ENCODE data around the gene SPEF2.
"Not testable (repeated sequence)": the region's sequence is repeated elsewhere in the genome, so short reads cannot be mapped to it uniquely, and the experiment has no call there.

The SPEF2 gene

GRCh38 chr5:35816881-35817521 is 199.3 kb downstream of the SPEF2 start:
- DNase-seq (ENCODE audit: low read depth in 2 of 3, low spot score in 2 of 3), result no peak

- DNase-seq (ENCODE audit: low read depth in 2 of 3, low spot score in 2 of 3), result no peak
Observed at GRCh38 chr5:35819026-35819425, 201.4 kb downstream of the SPEF2 start.

- DNase-seq (ENCODE audit: low read depth in 2 of 3, low spot score in 2 of 3), result no peak
Observed at GRCh38 chr5:35819668-35820067, 202.0 kb downstream of the SPEF2 start.

- no peak for DNase-seq (ENCODE audit: low read depth in 2 of 3, low spot score in 2 of 3)
Observed at GRCh38 chr5:35820735-35821134, 203.1 kb downstream of the SPEF2 start.

- DNase-seq (ENCODE audit: low read depth in 2 of 3, low spot score in 2 of 3), result no peak
Observed at GRCh38 chr5:35821513-35821912, 203.8 kb downstream of the SPEF2 start.

- DNase-seq (ENCODE audit: low read depth in 2 of 3, low spot score in 2 of 3), result no peak
Observed at GRCh38 chr5:35822511-35822910, 204.8 kb downstream of the SPEF2 start.

GRCh38 chr5:35823347-35824098 is 205.9 kb downstream of the SPEF2 start:
- no peak for DNase-seq (ENCODE audit: low read depth in 2 of 3, low spot score in 2 of 3)

- no peak for DNase-seq (ENCODE audit: low read depth in 2 of 3, low spot score in 2 of 3)
Observed at GRCh38 chr5:35826056-35826455, 208.4 kb downstream of the SPEF2 start.

- DNase-seq (ENCODE audit: low read depth in 2 of 3, low spot score in 2 of 3), result no peak
Observed at GRCh38 chr5:35826554-35826953, 208.9 kb downstream of the SPEF2 start.

- DNase-seq (ENCODE audit: low read depth in 2 of 3, low spot score in 2 of 3), result no peak
Observed at GRCh38 chr5:35828082-35828598, 210.5 kb downstream of the SPEF2 start.

- no peak for DNase-seq (ENCODE audit: low read depth in 2 of 3, low spot score in 2 of 3)
Observed at GRCh38 chr5:35830587-35830986, 212.9 kb downstream of the SPEF2 start.

GRCh38 chr5:35832762-35833161 is 215.1 kb downstream of the SPEF2 start:
- no peak for DNase-seq (ENCODE audit: low read depth in 2 of 3, low spot score in 2 of 3)

GRCh38 chr5:35833224-35833623 is 215.6 kb downstream of the SPEF2 start:
- DNase-seq (ENCODE audit: low read depth in 2 of 3, low spot score in 2 of 3), result no peak

GRCh38 chr5:35835796-35836742 is 218.4 kb downstream of the SPEF2 start:
- DNase-seq (ENCODE audit: low read depth in 2 of 3, low spot score in 2 of 3), result no peak

- DNase-seq (ENCODE audit: low read depth in 2 of 3, low spot score in 2 of 3), result no peak
Observed at GRCh38 chr5:35838370-35839042, 220.8 kb downstream of the SPEF2 start.

- no peak for DNase-seq (ENCODE audit: low read depth in 2 of 3, low spot score in 2 of 3)
Observed at GRCh38 chr5:35842856-35843255, 225.2 kb downstream of the SPEF2 start.

GRCh38 chr5:35845508-35845907 is 227.8 kb downstream of the SPEF2 start:
- DNase-seq (ENCODE audit: low read depth in 2 of 3, low spot score in 2 of 3), result not testable (repeated sequence)

GRCh38 chr5:35847491-35847890 is 229.8 kb downstream of the SPEF2 start:
- no peak for DNase-seq (ENCODE audit: low read depth in 2 of 3, low spot score in 2 of 3)

GRCh38 chr5:35847961-35848360 is 230.3 kb downstream of the SPEF2 start:
- DNase-seq (ENCODE audit: low read depth in 2 of 3, low spot score in 2 of 3), result no peak

- no peak for DNase-seq (ENCODE audit: low read depth in 2 of 3, low spot score in 2 of 3)
Observed at GRCh38 chr5:35849860-35850259, 232.2 kb downstream of the SPEF2 start.
